PC-9 (cell line): ENCODE data around the gene DNAH12.

ENCODE experiments used
- CTCF ChIP-seq: fragments of 200-600 bp; sonication (generic); conservative IDR thresholded peaks from 2 replicates; pipeline ENCODE4 v1.6.1; 2017; ENCODE audit warnings: mixed run types, antibody characterized with exemption, mild to moderate bottlenecking, moderate library complexity
- EZH2 ChIP-seq: fragments of 200-600 bp; sonication (generic); IDR thresholded peaks from 2 replicates; pipeline ENCODE4 v1.8.0; 2017; ENCODE audit warnings: antibody characterized with exemption, low read depth

- peak; percentile 62; the same call in 1 of the 2 replicates for TF ChIP-seq CTCF
- no peak for TF ChIP-seq EZH2
These were observed 38.5 kb upstream of the DNAH12 start for GRCh38 chr3:57582474-57583168.
